HepG2 (cell line): ENCODE data around the gene ZFHX3. TPM values are rescaled to one million over a fixed set of nuclear protein-coding genes. Genes with fewer than 3 reads are reported as not detected.

Source experiments
- ATF1 ChIP-seq: IDR thresholded peaks from 2 replicates; pipeline ENCODE4 v1.6.1; 2016; ENCODE audit warnings: mild to moderate bottlenecking, control low read depth
- ZNF773 ChIP-seq: sonication (generic); formaldehyde crosslinking; IDR thresholded peaks from 2 replicates; pipeline ENCODE4 v1.4.0; 2020; ENCODE audit warnings: missing genetic modification reagents, borderline replicate concordance
- polyA plus RNA-seq, 8 experiments: library from polyadenylated mRNA; depleted of rRNA in 3 of 8; stranded (reverse) in 7 of 8; unstranded in 1 of 8; fragments of >200 nt; fragmentation: Illumina TruSeq in 4 of 8; extraction: Trizol in 4 of 8; gene quantifications; 2 replicates each; pipeline versions ENCODE4 v1.2.1 to v1.2.3, GENCODE V29; 2011 to 2016; ENCODE audit warnings: low read depth in 4 of 8, missing spikeins in 1 of 8, mixed read lengths in 1 of 8; ENCODE audit not compliant: insufficient read depth in 1 of 8
- total RNA-seq, 5 experiments: library from RNA; depleted of rRNA; stranded (reverse); fragments of >200 nt; fragmentation: Illumina TruSeq; extraction: Trizol; gene quantifications; 2 replicates each; pipeline ENCODE4 v1.2.3, GENCODE V29; 2016; ENCODE audit warnings: low read depth in 1 of 5
- TF ChIP-seq, protein P1 (sequence below), 2 experiments: fragments of 450-650 bp in 1 of 2; sonication (generic) in 1 of 2; formaldehyde crosslinking in 1 of 2; IDR thresholded peaks; 2 replicates each; pipeline versions ENCODE4 v1.6.1 to v1.8.0; 2016 to 2022; ENCODE audit warnings: antibody characterized with exemption in 1 of 2, mild to moderate bottlenecking in 1 of 2, missing genetic modification reagents in 1 of 2
- TF ChIP-seq, protein P2 (sequence below): sonication (generic); formaldehyde crosslinking; IDR thresholded peaks from 2 replicates; pipeline ENCODE4 v1.4.0; 2020; ENCODE audit warnings: missing genetic modification reagents
- TF ChIP-seq, protein P3 (sequence below): sonication (generic); formaldehyde crosslinking; conservative IDR thresholded peaks from 2 replicates; pipeline ENCODE4 v1.4.0; 2020; ENCODE audit warnings: missing genetic modification reagents

ZFHX3 gene
- total and polyA plus RNA-seq, 2 of the 13 experiments (the other 11 are each of a cell fraction or from before 2014, with no cell fraction given): 5.0 to 6.0 TPM

DNA sequence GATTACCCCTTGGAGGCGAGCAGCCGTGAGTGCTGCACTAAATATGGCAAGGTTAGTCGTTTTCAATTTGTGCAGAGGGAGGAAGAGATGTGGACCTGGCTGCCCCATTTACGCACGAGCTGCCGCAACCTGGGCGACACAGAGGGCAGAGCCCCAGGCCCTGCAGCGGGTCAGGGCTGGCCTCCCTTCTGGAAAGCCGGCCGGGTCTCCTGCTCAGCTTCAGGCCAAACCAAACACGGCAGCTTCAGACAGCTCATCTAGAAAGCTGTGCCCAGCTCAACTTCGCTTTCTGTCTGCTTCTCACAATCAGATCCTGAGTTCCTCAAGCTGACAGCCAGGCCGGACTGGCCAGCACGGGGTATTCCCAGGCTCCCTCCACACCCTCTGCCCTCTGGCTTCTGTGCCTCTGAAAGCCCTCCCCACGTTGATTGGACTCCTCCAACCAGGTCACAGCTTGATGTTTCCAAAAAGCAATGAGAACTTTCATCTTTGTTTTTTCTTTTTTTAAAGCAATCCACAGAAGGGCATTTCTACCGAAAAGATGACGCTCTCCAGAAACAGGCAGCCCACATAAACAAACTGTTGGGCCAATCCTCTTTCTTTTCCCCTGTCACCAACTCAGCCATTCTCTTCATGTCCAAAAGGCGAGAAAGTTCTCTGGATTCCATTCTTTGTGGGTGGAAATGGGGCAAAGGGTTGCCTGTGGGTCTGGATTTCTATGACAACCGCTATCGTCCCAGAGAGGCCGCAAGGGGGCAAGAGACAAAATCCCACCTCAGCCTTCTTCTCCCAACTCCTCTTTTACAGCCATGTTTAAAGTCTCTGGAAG is 189.0 kb downstream of the ZFHX3 start (continued):
- TF ChIP-seq, protein P1, sequence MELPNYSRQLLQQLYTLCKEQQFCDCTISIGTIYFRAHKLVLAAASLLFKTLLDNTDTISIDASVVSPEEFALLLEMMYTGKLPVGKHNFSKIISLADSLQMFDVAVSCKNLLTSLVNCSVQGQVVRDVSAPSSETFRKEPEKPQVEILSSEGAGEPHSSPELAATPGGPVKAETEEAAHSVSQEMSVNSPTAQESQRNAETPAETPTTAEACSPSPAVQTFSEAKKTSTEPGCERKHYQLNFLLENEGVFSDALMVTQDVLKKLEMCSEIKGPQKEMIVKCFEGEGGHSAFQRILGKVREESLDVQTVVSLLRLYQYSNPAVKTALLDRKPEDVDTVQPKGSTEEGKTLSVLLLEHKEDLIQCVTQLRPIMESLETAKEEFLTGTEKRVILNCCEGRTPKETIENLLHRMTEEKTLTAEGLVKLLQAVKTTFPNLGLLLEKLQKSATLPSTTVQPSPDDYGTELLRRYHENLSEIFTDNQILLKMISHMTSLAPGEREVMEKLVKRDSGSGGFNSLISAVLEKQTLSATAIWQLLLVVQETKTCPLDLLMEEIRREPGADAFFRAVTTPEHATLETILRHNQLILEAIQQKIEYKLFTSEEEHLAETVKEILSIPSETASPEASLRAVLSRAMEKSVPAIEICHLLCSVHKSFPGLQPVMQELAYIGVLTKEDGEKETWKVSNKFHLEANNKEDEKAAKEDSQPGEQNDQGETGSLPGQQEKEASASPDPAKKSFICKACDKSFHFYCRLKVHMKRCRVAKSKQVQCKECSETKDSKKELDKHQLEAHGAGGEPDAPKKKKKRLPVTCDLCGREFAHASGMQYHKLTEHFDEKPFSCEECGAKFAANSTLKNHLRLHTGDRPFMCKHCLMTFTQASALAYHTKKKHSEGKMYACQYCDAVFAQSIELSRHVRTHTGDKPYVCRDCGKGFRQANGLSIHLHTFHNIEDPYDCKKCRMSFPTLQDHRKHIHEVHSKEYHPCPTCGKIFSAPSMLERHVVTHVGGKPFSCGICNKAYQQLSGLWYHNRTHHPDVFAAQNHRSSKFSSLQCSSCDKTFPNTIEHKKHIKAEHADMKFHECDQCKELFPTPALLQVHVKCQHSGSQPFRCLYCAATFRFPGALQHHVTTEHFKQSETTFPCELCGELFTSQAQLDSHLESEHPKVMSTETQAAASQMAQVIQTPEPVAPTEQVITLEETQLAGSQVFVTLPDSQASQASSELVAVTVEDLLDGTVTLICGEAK (IDR thresholded peaks at IDR 0.05): no peak
- TF ChIP-seq, protein P1 (CRISPR knock-in tag; IDR thresholded peaks at IDR 0.05): no peak
- TF ChIP-seq ZNF773 (no peak), ATF1 (CRISPR knock-in tag) (no peak)
- TF ChIP-seq, protein P2, sequence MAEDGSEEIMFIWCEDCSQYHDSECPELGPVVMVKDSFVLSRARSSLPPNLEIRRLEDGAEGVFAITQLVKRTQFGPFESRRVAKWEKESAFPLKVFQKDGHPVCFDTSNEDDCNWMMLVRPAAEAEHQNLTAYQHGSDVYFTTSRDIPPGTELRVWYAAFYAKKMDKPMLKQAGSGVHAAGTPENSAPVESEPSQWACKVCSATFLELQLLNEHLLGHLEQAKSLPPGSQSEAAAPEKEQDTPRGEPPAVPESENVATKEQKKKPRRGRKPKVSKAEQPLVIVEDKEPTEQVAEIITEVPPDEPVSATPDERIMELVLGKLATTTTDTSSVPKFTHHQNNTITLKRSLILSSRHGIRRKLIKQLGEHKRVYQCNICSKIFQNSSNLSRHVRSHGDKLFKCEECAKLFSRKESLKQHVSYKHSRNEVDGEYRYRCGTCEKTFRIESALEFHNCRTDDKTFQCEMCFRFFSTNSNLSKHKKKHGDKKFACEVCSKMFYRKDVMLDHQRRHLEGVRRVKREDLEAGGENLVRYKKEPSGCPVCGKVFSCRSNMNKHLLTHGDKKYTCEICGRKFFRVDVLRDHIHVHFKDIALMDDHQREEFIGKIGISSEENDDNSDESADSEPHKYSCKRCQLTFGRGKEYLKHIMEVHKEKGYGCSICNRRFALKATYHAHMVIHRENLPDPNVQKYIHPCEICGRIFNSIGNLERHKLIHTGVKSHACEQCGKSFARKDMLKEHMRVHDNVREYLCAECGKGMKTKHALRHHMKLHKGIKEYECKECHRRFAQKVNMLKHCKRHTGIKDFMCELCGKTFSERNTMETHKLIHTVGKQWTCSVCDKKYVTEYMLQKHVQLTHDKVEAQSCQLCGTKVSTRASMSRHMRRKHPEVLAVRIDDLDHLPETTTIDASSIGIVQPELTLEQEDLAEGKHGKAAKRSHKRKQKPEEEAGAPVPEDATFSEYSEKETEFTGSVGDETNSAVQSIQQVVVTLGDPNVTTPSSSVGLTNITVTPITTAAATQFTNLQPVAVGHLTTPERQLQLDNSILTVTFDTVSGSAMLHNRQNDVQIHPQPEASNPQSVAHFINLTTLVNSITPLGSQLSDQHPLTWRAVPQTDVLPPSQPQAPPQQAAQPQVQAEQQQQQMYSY: no peak
- TF ChIP-seq, protein P3, sequence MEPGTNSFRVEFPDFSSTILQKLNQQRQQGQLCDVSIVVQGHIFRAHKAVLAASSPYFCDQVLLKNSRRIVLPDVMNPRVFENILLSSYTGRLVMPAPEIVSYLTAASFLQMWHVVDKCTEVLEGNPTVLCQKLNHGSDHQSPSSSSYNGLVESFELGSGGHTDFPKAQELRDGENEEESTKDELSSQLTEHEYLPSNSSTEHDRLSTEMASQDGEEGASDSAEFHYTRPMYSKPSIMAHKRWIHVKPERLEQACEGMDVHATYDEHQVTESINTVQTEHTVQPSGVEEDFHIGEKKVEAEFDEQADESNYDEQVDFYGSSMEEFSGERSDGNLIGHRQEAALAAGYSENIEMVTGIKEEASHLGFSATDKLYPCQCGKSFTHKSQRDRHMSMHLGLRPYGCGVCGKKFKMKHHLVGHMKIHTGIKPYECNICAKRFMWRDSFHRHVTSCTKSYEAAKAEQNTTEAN (CRISPR knock-in tag): no peak
